ENCODE measurements around the gene SLC22A2. TPM values are rescaled to one million over a fixed set of nuclear protein-coding genes. Genes with fewer than 3 reads are reported as not detected.
A peak's percentile ranks its signal among the peaks of the same experiment; 100 is the strongest.

SLC22A2 gene
- total and polyA plus RNA-seq, 2 experiments from 2014 or later: not detected

DNA sequence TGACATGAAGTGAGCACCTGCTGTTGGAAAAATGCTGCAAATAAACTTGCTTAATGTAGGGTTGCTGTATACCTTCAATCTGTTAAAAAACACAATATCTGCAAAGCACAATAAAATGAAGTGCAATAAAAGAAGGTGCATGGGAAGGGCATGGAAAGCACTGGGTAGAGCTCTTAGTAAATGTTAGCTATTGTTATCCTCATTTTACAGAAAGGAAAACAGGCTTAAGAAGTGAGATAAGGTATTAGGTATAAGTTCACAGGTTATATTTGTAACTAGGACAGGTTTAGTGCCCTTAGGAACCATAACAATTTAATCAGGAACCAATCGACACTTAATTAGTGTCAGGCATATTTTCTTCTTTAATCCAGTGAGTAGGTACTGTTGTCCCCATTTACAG lies 36.7 kb downstream of the SLC22A2 start:
- H3K27ac ChIP-seq: no peak overlapping the region
- H3K9me3 ChIP-seq (ENCODE audit: low read depth): no peaks in the 10 kb centered on the region
- no peaks in the 10 kb centered on the region for H3K27me3 ChIP-seq
- TF ChIP-seq, protein P1, sequence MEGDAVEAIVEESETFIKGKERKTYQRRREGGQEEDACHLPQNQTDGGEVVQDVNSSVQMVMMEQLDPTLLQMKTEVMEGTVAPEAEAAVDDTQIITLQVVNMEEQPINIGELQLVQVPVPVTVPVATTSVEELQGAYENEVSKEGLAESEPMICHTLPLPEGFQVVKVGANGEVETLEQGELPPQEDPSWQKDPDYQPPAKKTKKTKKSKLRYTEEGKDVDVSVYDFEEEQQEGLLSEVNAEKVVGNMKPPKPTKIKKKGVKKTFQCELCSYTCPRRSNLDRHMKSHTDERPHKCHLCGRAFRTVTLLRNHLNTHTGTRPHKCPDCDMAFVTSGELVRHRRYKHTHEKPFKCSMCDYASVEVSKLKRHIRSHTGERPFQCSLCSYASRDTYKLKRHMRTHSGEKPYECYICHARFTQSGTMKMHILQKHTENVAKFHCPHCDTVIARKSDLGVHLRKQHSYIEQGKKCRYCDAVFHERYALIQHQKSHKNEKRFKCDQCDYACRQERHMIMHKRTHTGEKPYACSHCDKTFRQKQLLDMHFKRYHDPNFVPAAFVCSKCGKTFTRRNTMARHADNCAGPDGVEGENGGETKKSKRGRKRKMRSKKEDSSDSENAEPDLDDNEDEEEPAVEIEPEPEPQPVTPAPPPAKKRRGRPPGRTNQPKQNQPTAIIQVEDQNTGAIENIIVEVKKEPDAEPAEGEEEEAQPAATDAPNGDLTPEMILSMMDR (IDR thresholded peaks at IDR 0.05; ENCODE audit: low read depth, low read length): no peak
- no peaks in the 10 kb centered on the region for H3K36me3 ChIP-seq
- H3K4me1 ChIP-seq (ENCODE audit: low read depth): no peaks in the 10 kb centered on the region
- DNase-seq (ENCODE audit: low read depth in 1 of 2, low spot score in 1 of 2): no peak
- no peak overlapping the region for H3K4me3 ChIP-seq

DNA sequence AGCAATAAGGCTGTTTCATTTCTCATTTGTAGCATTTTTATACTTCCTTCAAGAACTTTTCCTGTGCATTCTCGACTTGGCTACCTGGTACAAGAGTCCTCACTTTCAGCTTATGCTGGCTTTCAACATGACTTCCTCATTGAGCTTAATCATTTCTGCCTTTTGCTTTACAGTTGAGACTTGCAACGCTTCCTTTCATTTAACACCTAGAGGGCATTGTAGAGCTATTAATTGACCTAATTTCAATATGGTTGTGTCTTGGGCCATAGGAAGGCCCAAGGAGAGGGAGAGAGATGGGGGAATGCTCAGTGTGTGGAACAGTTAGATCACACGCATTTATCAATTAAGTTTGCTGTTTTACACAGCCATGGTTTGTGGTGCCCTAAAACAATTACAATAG lies 37.2 kb downstream of the SLC22A2 start:
- H3K4me3 ChIP-seq: no peak overlapping the region
- TF ChIP-seq, protein P1 (IDR thresholded peaks at IDR 0.05; ENCODE audit: low read depth, low read length): peak; percentile 49
- H3K36me3 ChIP-seq: no peaks in the 10 kb centered on the region
- peak in 1 of 2 donors; percentile 72 for DNase-seq (ENCODE audit: low read depth in 1 of 2, low spot score in 1 of 2)
- H3K9me3 ChIP-seq (ENCODE audit: low read depth): no peaks in the 10 kb centered on the region
- no peaks in the 10 kb centered on the region for H3K4me1 ChIP-seq (ENCODE audit: low read depth)
- H3K27ac ChIP-seq: no peak overlapping the region
- H3K27me3 ChIP-seq: no peaks in the 10 kb centered on the region

DNA sequence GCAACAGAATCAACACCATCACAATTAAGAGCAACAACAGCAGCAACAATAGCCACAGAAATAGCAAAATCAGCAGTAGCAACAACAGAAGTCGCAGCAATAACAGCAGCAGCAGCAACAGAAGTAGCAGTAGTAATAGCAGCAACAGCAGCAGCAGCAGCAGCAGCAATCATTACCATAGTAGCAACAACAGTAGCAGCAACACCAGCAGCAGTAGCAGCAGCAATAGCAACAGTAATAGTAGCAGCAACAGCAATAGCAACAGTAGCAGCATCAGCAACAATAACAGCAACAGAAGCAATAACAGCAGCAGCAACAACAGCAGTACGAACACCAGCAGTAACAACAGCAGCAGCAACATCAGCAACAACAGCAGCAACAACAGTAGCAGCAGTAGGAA lies 39.8 kb downstream of the SLC22A2 start:
- peak in 1 of 2 donors; percentile 17 for DNase-seq (ENCODE audit: low read depth in 1 of 2, low spot score in 1 of 2)
- H3K4me3 ChIP-seq: no peak overlapping the region
- no peaks in the 10 kb centered on the region for H3K36me3 ChIP-seq
- no peak overlapping the region for H3K27ac ChIP-seq
- no peaks in the 10 kb centered on the region for H3K4me1 ChIP-seq (ENCODE audit: low read depth)
- H3K9me3 ChIP-seq (ENCODE audit: low read depth): no peaks in the 10 kb centered on the region
- H3K27me3 ChIP-seq: no peaks in the 10 kb centered on the region
- TF ChIP-seq, protein P1 (IDR thresholded peaks at IDR 0.05; ENCODE audit: low read depth, low read length): no peak

DNA sequence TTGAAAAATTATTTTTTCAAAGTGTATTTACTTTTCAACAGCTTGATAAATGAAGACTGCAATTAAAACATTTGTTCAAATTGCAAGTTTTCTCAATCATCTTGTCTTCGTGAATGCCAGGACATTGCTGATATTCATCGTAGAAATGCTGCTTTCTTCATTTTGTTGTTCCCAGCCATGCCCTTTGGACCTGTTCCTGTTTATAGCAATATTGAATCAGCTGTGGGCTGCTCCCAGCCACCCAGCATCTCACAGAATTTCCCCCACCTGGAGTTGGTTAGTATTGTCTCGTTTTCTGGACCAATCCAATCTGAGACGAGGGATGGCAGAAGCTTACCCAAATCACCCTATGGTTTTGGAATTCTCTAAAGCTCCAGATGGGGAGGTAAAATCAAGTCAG lies 40.8 kb downstream of the SLC22A2 start:
- H3K27ac ChIP-seq: no peak overlapping the region
- H3K9me3 ChIP-seq (ENCODE audit: low read depth): no peaks in the 10 kb centered on the region
- no peak for DNase-seq (ENCODE audit: low read depth in 1 of 2, low spot score in 1 of 2)
- H3K36me3 ChIP-seq: no peaks in the 10 kb centered on the region
- TF ChIP-seq, protein P1 (IDR thresholded peaks at IDR 0.05; ENCODE audit: low read depth, low read length): no peak
- H3K4me3 ChIP-seq: no peak overlapping the region
- H3K27me3 ChIP-seq: no peaks in the 10 kb centered on the region
- H3K4me1 ChIP-seq (ENCODE audit: low read depth): no peaks in the 10 kb centered on the region

DNA sequence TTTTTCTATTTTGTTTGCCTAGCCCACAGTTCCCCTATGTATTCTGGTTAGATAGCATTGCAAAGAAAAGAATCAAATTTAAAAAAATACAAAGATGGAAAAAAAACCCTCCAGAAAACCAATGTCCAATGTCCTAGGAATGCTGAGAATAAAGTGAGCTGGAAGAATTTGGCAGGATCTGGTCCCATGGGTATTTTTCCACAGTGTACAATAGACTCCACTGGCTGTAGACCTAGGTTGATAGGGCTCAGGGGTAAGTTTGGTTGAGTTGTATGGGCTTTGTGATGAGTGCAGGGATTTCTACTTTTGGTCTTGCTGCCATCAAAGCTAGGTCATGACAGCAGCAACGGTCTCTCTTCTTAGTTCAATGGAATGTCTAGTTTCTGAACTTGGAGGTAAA lies 41.5 kb downstream of the SLC22A2 start:
- H3K4me3 ChIP-seq: no peak overlapping the region
- H3K27ac ChIP-seq: no peak overlapping the region
- no peaks in the 10 kb centered on the region for H3K4me1 ChIP-seq (ENCODE audit: low read depth)
- DNase-seq (ENCODE audit: low read depth in 1 of 2, low spot score in 1 of 2): peak in 1 of 2 donors; percentile 57
- no peaks in the 10 kb centered on the region for H3K9me3 ChIP-seq (ENCODE audit: low read depth)
- H3K36me3 ChIP-seq: no peaks in the 10 kb centered on the region
- TF ChIP-seq, protein P1 (IDR thresholded peaks at IDR 0.05; ENCODE audit: low read depth, low read length): no peak
- H3K27me3 ChIP-seq: no peaks in the 10 kb centered on the region

DNA sequence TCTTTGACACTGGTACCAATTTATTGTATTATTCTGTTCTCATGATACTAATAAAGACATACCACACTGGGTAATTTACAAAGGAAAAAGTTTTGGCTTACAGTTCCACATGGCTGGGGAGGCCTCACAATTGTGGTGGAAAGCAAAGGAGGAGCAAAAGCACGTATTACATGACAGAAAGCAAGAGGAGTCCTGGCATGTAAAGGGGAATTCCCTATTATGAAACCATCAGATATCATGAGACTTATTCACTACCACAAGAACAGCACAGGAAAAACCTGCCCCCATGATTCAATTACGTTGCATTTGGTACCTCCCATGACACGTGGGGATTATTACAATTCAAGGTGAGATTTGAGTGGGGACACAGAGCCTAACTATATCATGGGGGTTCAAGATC lies 43.4 kb downstream of the SLC22A2 start:
- DNase-seq (ENCODE audit: low read depth in 1 of 2, low spot score in 1 of 2): peak in 1 of 2 donors; percentile 29
- no peaks in the 10 kb centered on the region for H3K4me1 ChIP-seq (ENCODE audit: low read depth)
- H3K4me3 ChIP-seq: no peak overlapping the region
- H3K27ac ChIP-seq: no peak overlapping the region
- no peaks in the 10 kb centered on the region for H3K36me3 ChIP-seq
- H3K27me3 ChIP-seq: no peaks in the 10 kb centered on the region
- no peaks in the 10 kb centered on the region for H3K9me3 ChIP-seq (ENCODE audit: low read depth)
- TF ChIP-seq, protein P1 (IDR thresholded peaks at IDR 0.05; ENCODE audit: low read depth, low read length): no peak

Data from cardiac muscle cell (in vitro differentiated cells and primary cell).